Measurements from ENCODE around the gene SLC20A1.
"Not testable (repeated sequence)": the region's sequence is repeated elsewhere in the genome, so short reads cannot be mapped to it uniquely, and the experiment has no call there.

The SLC20A1 gene

GRCh38 chr2:112683550-112684414, 38.0 kb downstream of the SLC20A1 start:
- DNase-seq (ENCODE audit: low spot score): no peak

GRCh38 chr2:112684415-112684775, 38.7 kb downstream of the SLC20A1 start:
- DNase-seq (ENCODE audit: low spot score): no peak

GRCh38 chr2:112685271-112685884, 39.6 kb downstream of the SLC20A1 start:
- no peak for DNase-seq (ENCODE audit: low spot score)

GRCh38 chr2:112686348-112687217, 40.8 kb downstream of the SLC20A1 start:
- no peak for DNase-seq (ENCODE audit: low spot score)

- DNase-seq (ENCODE audit: low spot score): no peak
Observed at GRCh38 chr2:112687522-112687921, 41.8 kb downstream of the SLC20A1 start.

GRCh38 chr2:112688086-112688880, 42.5 kb downstream of the SLC20A1 start:
- DNase-seq (ENCODE audit: low spot score): no peak

- DNase-seq (ENCODE audit: low spot score): peak; percentile 85
Observed at GRCh38 chr2:112690853-112691401, 45.2 kb downstream of the SLC20A1 start.

- DNase-seq (ENCODE audit: low spot score): no peak
Observed at GRCh38 chr2:112691881-112692281, 46.1 kb downstream of the SLC20A1 start.

- no peak for DNase-seq (ENCODE audit: low spot score)
Observed at GRCh38 chr2:112692495-112692911, 46.8 kb downstream of the SLC20A1 start.

- DNase-seq (ENCODE audit: low spot score): no peak
Observed at GRCh38 chr2:112692918-112693317, 47.2 kb downstream of the SLC20A1 start.

- no peak for DNase-seq (ENCODE audit: low spot score)
Observed at GRCh38 chr2:112693596-112693995, 47.9 kb downstream of the SLC20A1 start.

GRCh38 chr2:112694182-112694581, 48.4 kb downstream of the SLC20A1 start:
- no peak for DNase-seq (ENCODE audit: low spot score)

- DNase-seq (ENCODE audit: low spot score): no peak
Observed at GRCh38 chr2:112698834-112699515, 53.2 kb downstream of the SLC20A1 start.

GRCh38 chr2:112699984-112700667, 54.4 kb downstream of the SLC20A1 start:
- DNase-seq (ENCODE audit: low spot score): no peak

- DNase-seq (ENCODE audit: low spot score): peak; percentile 48
Observed at GRCh38 chr2:112701052-112701451, 55.3 kb downstream of the SLC20A1 start.

GRCh38 chr2:112703684-112704083, 57.9 kb downstream of the SLC20A1 start:
- DNase-seq (ENCODE audit: low spot score): no peak

- no peak for DNase-seq (ENCODE audit: low spot score)
Observed at GRCh38 chr2:112705575-112705974, 59.8 kb downstream of the SLC20A1 start.

GRCh38 chr2:112706170-112706664, 60.5 kb downstream of the SLC20A1 start:
- DNase-seq (ENCODE audit: low spot score): no peak

- DNase-seq (ENCODE audit: low spot score): not testable (repeated sequence)
Observed at GRCh38 chr2:112706947-112707346, 61.2 kb downstream of the SLC20A1 start.

- DNase-seq (ENCODE audit: low spot score): peak; percentile 59
Observed at GRCh38 chr2:112708968-112709367, 63.2 kb downstream of the SLC20A1 start.

Data from Ammon's horn (tissue), 1 donor.